Stimulated activated CD4-positive, alpha-beta T cell treated with anti-CD3 and anti-CD28 coated beads, Interleukin-1b, Interleukin-23, amount 100 ng/mL, for 24 hours (primary cell): ENCODE measurements around the gene DDX27.

Experiments used
- DNase-seq, 4 experiments: peaks; one replicate each; pipeline ENCODE4 v3.0.0-alpha.2; 2020; ENCODE audit warnings: low read depth in 4 of 4, low spot score in 1 of 4

The DDX27 gene

GRCh38 chr20:49287555-49288249 lies 68.5 kb downstream of the DDX27 start:
- DNase-seq: no peak

DNA sequence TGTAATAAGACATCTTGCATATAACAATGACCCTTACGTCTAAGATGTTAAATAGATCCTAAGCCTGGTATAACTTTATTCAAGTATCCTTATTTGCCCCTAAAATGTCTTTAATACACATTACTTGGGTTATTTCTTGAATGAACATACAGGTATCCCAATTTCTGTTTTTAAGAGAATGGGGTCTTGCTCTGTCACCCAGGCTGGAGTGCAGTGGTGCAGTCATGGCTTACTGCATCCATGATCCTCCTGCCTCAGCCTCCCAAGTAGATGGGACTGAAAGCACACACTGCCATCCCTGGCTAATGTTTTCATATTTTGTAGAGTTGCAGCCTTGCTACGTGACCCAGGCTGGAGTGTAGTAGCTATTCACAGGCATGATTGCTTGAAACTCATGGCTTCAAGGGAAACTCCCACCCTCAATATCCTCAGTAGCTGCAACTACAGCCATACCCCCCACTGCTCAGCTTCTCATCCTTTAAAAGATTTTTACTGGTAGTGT lies 69.1 kb downstream of the DDX27 start:
- DNase-seq: no peak

- DNase-seq: no peak
Measured at GRCh38 chr20:49288784-49289696, 69.8 kb downstream of the DDX27 start.

GRCh38 chr20:49290608-49291191 lies 71.5 kb downstream of the DDX27 start:
- DNase-seq: no peak

DNA sequence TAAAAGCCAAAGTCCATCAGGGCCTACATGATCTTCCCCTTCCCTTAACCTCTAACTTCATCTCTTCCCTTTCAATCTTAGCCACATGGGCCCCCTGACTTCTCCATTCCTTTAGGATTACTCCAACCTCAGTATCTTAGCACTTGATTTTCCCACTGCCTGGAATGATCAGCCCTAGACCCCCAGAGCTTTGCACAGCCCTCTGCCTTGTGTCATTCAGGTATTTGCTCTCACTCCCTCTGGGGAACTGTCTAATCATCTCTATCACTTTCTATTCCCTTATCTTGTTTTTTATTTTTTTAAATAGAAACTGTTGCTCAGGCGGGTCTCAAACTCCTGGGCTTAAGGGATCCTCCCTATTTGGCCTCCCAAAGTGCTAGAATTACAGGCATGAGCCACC lies 72.0 kb downstream of the DDX27 start:
- no peak for DNase-seq

- no peak for DNase-seq
Measured at GRCh38 chr20:49292010-49292409, 72.8 kb downstream of the DDX27 start.

DNA sequence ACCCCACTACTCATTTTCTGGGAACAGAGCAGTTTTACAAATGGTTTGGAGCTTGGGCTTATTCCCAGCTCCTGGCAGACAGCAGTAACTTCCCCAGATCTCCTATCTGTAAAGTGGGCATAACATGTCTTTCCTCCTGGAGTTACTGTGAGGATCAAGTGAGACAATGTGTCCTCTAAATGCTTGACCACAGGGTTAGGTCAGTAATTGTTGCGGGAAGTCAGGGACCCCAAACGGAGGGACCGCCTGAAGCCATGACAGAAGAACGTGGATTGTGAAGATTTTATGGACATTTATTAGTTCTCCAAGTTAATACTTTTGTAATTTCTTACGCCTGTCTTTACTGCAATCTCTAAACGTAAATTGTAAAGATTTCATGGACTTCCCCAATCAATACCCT lies 73.9 kb downstream of the DDX27 start:
- DNase-seq: no peak
